T47D (cell line): ENCODE data around the gene NACC2.

Experiments used
- DNase-seq, 2 experiments: peaks; one replicate each; pipeline versions ENCODE4 v3.0.0 to v3.0.0-alpha.2; 2011 to 2012; ENCODE audit warnings: low read depth in 1 of 2, low spot score in 1 of 2
- JUND ChIP-seq: IDR thresholded peaks from 2 replicates; pipeline ENCODE4 v1.6.1; 2012; ENCODE audit warnings: low read depth
- in situ Hi-C: cut with HindIII; loops from 2 replicates; pipeline ENCODE4 v1.10.0; 2016; ENCODE audit warnings: low sequenced_read_pairs, low pct_unique_long_range_greater_than_20kb

NACC2 gene

GRCh38 chr9:136010615-136011361, 84.3 kb downstream of the NACC2 start:
- TF ChIP-seq JUND, result no peak
- no peak for DNase-seq

GRCh38 chr9:136010176-136010575, 84.9 kb downstream of the NACC2 start:
- TF ChIP-seq JUND, result no peak
- no peak for DNase-seq
- in situ Hi-C loops, result no loop called here

More at GRCh38 chr9:136010615-136011361, 84.3 kb downstream of the NACC2 start:
- in situ Hi-C loops, result no loop called here

- no peak for TF ChIP-seq JUND
Observed at GRCh38 chr9:136009516-136009915, 85.6 kb downstream of the NACC2 start.

GRCh38 chr9:136008693-136008997, 86.4 kb downstream of the NACC2 start:
- TF ChIP-seq JUND, result no peak
- in situ Hi-C loops, result no loop called here
- DNase-seq, result no peak

More at GRCh38 chr9:136009516-136009915, 85.6 kb downstream of the NACC2 start:
- in situ Hi-C loops, result no loop called here
- DNase-seq, result no peak

- no peak for TF ChIP-seq JUND
- no peak for DNase-seq
- in situ Hi-C loops, result no loop called here
Observed at GRCh38 chr9:136007934-136008692, 87.0 kb downstream of the NACC2 start.

GRCh38 chr9:136007276-136007933, 87.7 kb downstream of the NACC2 start:
- TF ChIP-seq JUND, result no peak
- in situ Hi-C loops, result no loop called here

GRCh38 chr9:136006169-136006568, 88.9 kb downstream of the NACC2 start:
- in situ Hi-C loops, result no loop called here
- no peak for TF ChIP-seq JUND
- no peak for DNase-seq

More at GRCh38 chr9:136007276-136007933, 87.7 kb downstream of the NACC2 start:
- no peak for DNase-seq

GRCh38 chr9:136004712-136005111, 90.4 kb downstream of the NACC2 start:
- no peak for TF ChIP-seq JUND
- in situ Hi-C loops, result no loop called here
- DNase-seq, result no peak

- no peak for TF ChIP-seq JUND
- in situ Hi-C loops, result no loop called here
- no peak for DNase-seq
Observed at GRCh38 chr9:136004219-136004618, 90.9 kb downstream of the NACC2 start.

- in situ Hi-C loops, result no loop called here
- no peak for TF ChIP-seq JUND
- DNase-seq, result no peak
Observed at GRCh38 chr9:136003411-136004218, 91.5 kb downstream of the NACC2 start.

- no peak for TF ChIP-seq JUND
- in situ Hi-C loops, result no loop called here
Observed at GRCh38 chr9:136002881-136003280, 92.2 kb downstream of the NACC2 start.

GRCh38 chr9:136002215-136002614, 92.9 kb downstream of the NACC2 start:
- in situ Hi-C loops, result no loop called here

More at GRCh38 chr9:136002881-136003280, 92.2 kb downstream of the NACC2 start:
- no peak for DNase-seq

More at GRCh38 chr9:136002215-136002614, 92.9 kb downstream of the NACC2 start:
- no peak for TF ChIP-seq JUND
- DNase-seq, result no peak
